Stimulated activated CD4-positive, alpha-beta T cell treated with anti-CD3 and anti-CD28 coated beads, Interleukin-15, amount 100 ng/mL, for 24 hours (primary cell): ENCODE data around the gene PACS2.

ENCODE experiments used
- DNase-seq: peaks from one replicate; pipeline ENCODE4 v3.0.0-alpha.2; 2020

PACS2 gene

DNA sequence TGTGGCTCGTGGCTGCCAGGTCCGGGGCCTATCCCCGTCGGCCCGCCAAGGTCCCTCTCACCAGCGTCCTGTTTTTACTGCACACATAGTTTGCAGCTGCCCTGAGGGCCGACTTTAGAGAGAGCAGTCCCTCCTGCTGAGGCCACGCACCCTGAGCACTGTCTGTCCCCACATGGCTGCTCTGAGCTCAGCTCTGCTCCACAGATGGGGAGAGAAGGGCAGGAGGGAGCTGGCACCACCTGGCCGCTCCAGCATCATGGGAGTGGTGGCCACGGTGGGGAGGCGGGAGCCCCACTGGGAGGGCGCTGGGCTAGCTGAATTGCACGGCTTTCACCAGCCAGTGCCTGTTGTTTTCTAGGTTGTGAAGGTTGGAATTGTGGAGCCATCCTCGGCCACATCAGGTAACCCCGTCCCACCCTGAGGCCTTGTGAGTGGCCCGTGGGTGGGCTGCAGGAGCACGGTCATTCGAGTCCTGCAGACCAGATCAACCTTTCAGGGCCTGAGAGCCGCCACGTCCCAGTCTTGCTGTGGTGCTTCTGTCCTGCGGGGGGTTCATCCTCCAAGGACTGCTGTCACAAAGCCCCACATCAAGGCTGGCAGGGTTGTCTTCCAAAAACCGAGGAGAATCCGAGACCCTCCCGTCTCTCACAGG, 76.4 kb downstream of the PACS2 start:
- DNase-seq: no peak

DNA sequence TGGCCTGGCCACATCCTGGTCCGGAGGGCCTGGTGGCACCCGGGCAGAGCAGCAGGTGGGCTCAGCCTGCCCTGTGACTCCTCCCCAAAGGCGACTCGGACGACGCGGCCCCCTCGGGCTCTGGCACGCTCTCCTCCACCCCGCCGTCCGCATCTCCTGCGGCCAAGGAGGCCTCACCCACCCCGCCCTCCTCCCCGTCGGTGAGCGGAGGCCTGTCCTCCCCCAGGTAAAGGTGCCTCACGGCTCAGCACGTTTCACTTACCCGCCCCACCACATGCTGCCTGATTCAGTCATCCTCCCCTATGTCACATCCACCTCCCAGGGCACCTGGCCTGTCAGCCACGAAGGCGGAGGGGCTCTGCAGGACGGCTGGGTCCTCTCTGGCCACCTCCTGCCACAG, 77.0 kb downstream of the PACS2 start:
- DNase-seq: no peak

DNA sequence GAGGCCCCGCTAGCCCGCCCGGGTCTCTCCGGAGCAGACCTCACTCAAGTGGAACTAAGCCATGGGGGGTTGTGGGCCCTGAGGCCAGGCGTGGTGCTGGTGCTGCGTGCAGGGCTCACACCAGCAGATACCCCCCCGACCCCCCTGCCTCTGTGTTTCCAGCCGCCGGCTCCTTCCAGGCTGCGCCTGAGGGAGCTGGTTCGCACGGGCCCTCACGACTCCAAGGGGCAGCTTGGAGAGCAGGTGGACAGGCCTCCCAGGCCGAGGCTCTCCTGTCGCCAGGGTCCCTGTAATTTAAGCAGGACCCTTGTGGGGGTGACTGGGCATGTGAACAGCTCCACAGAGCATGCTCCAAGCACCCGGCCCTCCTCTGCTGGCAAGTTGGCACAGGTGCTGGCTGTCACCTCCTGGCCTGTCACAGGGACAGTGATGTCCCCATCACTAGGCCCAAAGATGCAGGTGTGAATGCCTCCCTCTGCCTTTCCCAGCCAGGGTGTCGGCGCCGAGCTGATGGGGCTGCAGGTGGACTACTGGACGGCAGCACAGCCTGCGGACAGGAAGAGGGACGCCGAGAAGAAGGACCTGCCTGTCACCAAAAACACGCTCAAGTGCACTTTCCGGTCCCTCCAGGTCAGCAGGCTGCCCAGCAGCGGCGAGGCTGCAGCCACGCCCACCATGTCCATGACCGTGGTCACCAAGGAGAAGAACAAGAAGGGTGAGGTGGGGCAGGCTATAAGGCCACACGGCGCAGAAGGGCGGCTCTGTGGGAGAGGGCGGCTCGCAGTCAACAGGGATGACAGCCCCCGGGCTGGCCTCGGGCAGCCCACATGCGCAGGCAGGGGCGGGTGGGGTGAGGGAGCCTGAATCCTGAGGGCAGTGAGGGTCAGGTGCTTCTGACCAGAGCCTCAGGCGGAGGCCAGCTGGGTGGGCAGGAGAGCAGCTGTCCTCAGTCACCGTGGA, 77.9 kb downstream of the PACS2 start:
- no peak for DNase-seq

DNA sequence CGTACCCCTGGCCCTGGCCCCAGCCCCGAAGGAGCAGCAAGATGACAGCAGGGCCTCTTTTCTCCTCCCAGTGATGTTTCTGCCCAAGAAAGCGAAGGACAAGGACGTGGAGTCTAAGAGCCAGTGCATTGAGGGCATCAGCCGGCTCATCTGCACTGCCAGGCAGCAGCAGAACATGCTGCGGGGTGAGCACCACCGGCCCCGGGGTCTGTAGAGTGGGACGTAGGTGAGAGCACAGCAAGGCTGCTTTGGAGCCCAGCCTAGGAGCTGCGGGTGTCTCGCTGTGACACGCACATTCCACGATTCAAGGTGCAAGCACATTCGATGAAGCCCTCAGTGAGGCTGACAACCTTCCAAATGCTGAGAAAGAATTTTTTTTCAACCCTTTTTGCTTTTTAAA, 78.6 kb downstream of the PACS2 start:
- DNase-seq: no peak

DNA sequence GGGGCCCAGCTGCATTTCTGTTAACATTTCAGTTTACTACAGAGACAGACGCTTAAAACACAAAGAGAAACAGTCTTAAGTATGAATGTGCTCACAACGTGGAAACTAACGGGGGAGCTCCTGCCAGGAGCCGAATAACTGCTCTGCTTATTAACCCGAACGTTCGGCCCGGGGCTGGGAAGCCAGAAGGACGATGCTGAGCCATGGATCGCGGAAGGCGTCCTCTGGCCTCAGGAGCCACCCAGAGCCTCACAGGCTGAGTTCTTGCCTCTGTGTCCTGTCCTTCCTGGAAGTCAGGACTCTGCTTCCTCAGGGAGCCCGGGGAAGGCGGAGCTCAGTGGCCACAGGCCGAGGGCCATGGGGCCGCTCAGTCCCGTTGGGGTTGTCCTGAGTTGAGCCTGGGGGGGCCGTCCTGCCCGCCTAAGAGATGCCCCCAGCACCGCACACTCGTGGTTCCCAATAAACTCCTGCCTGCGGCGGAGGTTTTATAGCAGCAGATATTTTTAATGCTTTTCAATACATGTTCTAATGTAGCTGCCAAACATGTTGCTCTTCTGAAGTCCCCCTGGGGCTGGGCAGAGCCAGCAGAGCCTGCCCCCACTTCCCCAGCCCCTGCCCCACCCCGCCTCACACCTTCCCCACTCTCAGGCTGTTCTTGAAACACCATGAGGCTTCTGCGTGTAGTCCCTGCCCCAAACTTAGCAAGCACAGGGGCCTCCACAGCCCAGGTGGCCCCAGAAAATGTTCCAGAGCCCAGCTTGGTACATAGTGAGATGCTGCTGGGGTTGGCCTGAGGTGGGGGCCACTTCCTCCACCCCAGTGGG, 80.4 kb downstream of the PACS2 start:
- no peak for DNase-seq

DNA sequence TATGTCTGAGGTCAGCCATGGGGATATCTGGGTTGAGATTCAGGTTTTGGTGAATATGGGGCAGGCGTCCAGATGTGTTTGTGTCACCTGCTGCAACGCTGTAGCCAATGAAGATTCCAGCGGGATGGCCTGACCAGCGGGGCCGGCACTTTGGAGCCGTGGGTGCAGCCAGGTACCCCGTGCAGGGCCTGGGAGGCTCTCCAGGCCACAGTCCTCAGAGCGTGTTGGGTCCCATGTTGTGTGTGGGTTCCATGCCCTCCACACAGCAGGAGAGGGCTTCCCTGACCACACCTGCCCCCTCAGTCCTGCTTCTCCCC, 80.9 kb downstream of the PACS2 start:
- DNase-seq: no peak

DNA sequence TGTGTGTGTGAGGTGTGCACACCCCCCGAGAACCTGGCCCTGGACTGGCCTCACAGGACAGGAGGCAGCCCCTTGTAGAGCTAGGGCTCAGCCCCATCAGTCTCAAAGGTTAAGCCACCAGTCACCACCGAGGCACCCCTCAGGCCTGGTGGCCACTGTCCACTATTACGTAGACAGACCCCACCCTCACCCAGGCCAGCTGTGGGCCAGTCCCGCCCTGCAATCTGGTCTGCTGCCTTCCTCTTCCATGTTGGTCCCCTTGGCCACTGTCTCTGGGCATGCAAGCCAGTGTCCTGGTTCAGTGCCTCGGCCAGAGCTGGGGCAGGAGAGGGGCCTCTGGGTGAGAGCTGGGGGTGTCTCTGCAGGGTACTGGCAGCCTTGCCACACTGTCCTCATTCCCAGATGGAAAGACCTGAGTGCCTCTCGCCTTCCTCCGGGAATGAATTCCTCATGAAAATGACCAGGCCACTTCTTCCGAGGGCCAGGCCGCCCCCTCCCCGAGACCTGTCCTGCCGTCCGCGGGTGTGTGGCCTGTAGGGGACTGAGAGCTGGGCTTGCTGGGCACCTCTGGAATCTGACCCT, 82.9 kb downstream of the PACS2 start:
- no peak for DNase-seq

DNA sequence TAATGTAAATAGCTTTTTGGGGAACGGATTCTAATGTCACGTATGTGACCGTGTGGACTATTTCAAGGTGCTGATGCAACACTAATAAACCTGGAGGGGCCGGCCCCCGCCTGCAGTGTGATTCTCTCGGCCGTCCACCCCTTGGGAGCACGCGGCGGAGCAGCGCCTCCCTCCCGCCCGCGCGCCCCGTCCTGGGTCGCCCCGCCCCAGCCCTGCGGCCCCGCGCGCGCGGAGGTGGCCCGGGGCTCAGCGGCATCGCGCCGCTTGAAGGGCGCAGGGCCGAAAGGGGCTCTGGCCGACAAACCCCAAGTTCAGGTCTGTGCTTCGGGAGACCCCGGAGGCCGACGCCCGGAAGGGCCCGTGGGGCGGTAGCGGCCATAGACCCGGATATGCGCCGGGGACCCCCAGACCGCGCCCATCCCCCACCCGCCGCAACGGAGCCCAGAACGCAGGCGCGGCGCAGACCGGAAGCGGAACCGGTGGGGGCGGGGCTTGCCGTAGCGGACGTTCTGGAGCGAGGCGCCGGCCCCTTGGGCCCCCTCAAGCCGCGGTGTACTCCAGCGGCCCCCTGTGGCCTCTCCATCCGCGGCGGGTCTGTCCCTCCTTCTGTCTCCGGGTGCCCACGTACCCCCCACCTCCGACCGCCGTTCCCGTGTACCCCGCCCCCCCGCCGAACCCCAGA, 83.6 kb downstream of the PACS2 start, which contains the start of gene TEX22:
TEX22 (plus strand) TSS at position 495 of the 682 bp plus-strand sequence. CDS start 803 bp downstream, outside the sequence.
- peak; percentile 95 for DNase-seq

DNA sequence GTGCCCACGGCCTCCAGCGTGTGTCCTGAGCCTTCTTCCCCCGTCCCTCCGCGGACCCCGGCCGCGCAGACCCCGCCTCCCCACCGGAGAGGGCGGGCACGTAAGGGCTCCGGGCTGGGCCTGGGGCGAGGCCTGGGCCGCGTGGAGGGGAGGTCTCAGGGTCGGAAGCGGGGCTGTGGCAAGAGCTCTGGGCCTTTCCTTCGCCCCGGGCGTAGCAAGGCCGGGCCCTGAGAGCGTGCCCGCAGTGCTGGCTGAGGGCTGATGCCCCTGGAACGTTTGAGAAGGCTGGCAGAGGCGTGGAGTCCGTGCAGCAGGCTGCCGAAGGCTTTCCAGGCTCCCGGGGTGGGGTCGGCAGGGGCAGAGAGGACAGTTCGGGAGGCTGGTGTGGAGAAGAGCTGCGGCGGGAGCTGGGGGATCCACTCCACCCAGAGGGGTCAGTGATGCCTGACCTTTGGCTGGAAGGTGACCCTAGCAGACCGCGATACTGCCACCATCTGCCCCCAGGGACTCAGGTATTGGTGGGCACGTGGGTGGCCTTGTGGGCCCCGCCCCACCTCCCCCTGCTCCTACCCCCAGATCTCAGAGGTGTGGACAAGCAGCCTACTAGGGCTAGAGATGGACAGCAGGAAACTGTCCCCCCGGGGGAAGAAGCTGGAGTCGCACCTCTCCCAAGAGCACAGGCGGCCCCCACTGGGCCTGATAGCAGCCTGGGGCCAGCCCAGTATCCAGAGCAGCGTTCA, 84.3 kb downstream of the PACS2 start:
- peak; percentile 69 for DNase-seq

DNA sequence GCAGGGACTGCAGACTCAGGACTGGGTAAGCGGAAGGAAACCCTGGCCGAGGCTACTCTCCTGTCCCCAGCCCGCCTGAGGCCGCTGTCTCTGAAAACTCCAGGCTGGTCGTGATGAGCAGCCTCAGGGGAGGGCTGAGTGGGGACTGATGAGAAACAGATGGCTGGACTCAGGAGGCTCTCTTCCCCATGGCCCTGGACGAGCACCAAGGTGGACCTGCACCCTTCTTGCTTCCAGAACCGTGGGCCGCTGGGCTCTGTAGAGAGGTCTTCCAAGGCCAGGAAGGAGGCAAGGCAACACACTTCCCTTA, 84.9 kb downstream of the PACS2 start:
- no peak for DNase-seq

DNA sequence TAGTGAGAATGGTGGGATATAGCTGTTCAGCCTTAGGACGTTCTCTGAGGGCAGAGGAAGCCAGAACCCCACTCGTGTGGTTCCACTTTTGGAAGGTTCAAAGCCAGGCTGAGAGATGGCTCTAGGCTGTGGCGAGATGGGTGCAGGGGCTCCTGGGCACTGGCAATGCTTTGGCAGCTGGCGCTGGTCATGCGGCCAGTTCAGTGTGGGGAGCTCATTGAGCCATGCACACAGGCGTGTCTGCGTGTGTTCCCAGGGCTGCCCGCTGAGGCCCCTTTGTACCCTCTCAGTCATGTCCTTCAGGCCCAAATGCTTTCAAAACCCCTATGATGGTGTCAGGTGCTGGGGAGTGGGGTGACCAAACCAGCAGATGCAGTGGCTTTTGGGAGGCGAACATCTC, 85.5 kb downstream of the PACS2 start:
- DNase-seq: no peak

DNA sequence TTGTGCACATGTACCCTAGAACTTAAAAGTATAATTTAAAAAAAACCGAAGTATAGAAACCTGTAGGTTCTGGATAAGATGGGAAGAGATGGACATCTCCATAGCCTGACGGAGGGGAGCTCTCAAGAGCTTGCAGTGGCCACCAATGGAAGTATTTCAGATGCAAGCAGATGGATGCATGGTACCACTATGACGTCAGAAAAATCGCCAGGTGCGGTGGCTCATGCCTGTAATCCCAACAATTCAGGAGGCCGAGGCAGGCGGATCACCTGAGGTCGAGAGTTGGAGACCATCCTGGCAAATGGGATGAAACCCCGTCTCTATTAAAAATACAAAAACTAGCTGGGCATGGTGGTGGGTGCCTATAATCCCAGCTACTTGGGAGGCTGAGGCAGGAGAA, 87.2 kb downstream of the PACS2 start:
- DNase-seq: no peak

DNA sequence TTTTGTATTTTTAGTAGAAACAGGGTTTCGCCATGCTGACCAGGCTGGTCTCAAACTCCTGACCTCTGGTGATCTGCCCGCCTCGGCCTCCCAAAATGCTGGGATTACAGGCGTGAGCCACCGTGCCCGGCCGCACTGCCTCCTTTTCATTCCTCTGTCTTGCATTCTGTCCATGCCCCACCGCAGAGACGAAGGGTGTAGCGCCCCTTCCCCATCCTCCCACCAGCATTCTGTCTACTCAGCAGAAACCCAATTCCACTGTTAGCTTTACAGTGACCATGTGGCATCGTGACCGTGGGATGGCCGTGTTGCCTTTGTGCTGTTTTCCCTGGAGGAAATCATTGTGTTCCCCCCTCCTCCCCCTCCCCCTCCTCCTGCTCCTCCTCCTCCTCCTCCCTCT, 94.0 kb downstream of the PACS2 start:
- DNase-seq: no peak

DNA sequence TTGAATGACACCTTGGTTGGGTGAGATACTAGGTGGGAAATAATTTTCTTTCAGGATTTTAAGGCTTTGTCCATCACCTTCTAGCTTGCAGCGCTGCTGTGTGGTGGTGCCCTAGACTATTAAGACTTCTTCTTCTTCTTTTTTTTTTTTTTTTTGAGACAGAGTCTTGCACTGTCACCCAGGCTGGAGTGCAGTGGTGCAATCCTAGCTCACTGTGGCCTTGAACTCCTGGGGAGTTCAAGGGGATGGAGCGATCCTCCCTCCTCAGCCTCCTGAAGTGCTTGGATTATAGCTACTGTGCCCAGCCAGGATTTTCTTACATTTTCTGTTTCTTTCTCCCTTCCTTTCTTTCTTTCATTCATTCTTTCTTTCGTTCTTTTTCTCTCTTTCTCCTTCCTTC, 94.8 kb downstream of the PACS2 start:
- DNase-seq: no peak

DNA sequence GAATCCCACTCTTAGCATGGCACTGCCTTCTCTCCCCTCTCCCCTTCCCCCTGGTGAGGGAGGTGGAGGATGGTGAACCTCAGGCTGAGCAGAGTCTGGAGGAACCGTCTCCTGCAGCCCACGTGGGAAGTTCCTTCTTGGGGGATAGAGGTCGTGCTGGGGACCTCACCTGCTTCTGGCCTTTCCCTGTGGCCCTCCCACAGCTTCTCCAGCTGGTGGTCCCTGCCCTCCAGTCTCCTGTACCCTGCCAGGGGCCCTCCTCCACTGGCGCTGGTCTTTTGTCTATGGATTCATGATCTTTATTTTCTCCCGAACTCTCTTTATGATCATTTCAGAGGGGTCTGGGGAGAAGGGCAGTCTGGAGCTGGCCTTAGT, 96.1 kb downstream of the PACS2 start:
- no peak for DNase-seq

DNA sequence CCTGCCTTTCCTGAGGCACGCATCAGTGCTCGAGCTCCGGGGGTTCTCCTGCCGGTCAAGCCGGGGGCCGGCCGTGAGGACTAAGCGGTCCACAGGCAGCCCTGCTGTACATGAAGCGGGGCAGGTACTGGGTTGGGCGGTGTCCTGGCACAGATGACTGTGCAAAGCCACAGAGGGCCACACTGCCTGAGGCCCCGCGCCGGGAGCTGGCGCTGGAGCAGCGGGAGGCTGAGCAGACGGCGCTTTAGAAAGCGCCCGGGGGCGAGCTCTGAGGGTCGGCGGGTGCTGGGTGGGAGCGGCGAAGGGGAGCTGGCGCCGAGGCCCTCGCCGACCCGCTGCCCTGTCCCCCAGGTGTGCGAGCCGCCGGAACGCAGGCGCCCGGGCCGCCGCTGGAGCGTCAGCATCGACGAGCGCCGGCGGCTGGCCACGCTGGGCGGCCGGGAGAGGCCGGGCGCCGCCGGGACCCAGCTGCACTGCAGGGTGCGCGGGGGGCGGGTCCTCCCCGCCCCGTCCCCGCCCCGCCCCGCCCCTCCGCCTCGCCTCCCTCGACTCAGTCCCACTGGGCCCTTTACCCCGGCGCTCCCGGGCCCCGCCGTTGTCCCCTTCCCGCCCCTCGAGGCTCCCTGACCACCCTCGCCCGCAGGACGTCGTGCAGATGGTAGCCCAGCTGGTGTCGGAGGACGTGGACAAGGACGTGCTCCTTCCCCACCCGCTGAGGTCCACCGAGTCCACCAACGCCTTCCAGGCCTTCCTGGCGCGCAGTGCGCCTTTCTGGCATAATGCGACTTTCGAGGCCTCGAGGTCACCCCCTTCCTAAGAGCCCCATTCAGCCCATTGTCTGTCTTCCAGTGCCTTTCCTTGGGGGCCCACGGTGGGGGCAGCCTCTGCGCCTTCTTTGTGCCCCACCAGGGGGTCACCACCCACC, 96.7 kb downstream of the PACS2 start:
- DNase-seq: peak; percentile 46

DNA sequence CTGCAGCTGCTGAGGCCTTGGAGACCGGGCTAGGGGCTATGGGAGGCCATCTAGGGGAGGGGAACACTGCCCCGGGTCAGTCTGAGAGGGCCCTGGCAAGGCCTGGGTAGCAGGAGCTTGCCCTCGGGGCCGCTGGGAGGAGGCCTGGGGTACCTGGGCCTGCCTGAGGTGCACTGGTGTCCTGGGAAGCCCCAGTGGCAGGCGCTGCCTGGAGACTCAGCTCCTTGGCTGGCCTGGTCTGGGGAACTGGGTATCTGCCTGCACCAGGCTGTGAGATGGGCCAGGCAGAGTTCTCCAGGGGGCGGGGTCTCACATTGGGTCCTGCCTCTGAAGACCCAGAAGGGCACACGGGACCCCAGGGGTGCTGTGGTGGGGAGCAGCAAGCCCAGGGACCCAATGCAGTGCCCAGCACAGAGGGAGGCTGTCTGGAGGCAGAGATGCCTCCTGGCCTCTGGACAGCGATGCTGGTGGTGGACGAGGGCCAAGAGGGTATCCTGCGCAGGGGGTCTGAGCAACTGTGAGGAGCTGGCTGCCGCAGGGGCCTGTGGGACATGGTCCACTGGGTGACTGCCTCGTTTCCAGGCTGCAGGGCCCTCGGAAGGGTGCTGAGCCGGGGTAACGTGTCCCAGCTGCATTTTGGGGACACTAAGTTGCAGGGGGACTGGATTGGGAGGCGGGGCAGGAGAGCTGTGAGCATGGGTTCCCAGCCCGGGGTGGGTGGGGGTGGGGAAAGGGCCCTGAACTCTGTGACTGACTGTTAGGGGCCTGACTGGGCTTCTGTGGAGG, 97.6 kb downstream of the PACS2 start:
- no peak for DNase-seq

DNA sequence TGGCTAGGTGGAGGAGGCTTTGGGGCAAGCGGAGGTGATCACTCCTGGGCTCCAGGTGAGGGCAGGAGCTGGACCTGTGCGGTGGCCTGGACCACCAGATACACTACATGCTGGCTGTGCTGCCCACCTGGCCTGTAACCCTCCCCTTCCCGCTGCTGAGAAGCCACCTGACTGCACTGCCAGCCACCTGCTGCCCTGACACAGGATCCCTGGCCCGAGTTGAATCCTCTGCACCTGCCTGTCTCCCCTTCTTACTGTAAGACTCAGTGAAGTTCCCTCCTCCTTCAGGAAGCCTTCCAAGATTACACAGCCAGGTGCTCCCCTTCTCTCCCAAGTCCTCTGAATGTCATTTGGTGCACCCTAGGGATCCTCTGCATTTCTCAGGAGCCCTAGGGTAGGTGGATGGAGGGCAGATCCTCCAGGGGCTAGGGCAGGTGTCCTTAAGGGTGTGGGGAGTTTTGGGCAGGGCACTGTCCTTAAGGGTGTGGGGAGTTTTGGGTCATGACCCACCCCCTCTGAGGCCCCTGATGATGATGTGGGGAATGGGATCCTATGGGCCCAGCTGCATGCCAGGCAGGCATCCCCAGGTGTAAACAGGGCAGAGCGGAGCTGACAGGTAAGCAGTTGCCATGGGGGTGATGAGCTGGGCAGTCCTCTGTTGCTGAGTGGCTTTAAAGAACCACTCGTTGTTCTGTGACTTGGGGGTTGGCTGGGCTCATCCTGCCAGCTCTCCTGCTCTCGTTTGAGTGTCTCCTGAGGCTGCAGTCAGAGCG, 98.4 kb downstream of the PACS2 start:
- DNase-seq: no peak

DNA sequence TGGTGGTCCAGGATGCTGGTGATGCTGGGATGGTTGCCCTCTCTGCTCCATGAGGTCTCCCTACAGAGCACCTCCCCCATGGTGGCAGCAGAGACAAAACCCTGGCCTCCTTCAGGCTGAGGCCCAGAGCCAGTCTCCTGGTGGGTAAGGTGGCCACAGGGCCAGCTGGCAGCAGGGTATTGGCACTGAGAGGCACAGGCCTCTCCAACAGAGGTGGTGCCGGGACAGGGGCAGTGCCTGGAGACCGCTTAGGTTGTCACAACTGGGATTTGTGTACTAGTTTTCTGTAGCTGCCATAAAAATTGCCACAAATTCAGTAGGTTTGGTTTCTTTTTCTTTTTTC, 99.0 kb downstream of the PACS2 start:
- DNase-seq: no peak
